ENCODE results near the gene MYLK.

MYLK gene

DNA sequence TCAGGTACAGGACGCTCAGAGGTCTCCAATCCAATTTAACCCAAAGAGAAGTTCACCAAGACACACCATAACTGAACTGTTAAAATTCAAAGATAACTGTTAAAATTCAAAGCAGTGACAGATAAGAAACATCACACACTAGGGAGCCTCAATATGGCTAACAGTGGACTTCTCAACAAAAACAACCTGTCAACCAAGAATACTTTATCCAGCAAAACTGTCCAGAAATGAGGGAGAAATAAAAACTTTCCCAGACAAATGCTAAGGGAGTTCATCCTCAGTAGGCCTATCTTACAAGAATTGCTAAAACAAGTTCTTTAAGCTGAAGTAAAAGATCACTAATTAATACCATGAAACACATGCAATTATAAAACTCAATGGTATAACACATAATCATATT, 36.3 kb upstream of the MYLK start:
- peaks cover 11% of the 10 kb centered on the region for H3K36me3 ChIP-seq

DNA sequence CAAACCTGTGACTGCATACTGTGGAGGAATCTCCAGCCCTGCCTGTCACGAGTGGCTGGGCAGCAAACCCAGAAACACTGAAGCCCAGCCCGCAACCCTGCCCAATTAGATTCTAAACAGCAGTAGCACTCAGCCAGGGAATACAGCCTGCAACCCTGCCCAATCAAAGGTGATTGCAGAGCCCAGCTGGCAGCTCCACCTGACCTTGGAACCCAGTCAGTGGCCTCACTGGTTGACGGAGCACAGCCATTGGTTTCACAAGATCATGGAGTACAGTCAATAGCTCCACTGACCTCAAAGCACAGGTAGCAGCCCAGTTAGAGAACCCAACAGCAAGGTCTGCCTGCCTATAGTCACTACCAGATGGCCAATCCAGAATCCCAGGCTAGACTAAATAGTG, 35.2 kb upstream of the MYLK start:
- H3K4me1 ChIP-seq (ENCODE audit: control insufficient read depth in 1 of 2, insufficient read depth in 1 of 2, low read depth in 1 of 2, low read length in 1 of 2): no peaks in the 10 kb centered on the region
- no peaks in the 10 kb centered on the region for H3K27me3 ChIP-seq
- H3K36me3 ChIP-seq: peaks cover 17% of the 10 kb centered on the region
- H3K27ac ChIP-seq: no peak overlapping the region
- TF ChIP-seq, protein P1, sequence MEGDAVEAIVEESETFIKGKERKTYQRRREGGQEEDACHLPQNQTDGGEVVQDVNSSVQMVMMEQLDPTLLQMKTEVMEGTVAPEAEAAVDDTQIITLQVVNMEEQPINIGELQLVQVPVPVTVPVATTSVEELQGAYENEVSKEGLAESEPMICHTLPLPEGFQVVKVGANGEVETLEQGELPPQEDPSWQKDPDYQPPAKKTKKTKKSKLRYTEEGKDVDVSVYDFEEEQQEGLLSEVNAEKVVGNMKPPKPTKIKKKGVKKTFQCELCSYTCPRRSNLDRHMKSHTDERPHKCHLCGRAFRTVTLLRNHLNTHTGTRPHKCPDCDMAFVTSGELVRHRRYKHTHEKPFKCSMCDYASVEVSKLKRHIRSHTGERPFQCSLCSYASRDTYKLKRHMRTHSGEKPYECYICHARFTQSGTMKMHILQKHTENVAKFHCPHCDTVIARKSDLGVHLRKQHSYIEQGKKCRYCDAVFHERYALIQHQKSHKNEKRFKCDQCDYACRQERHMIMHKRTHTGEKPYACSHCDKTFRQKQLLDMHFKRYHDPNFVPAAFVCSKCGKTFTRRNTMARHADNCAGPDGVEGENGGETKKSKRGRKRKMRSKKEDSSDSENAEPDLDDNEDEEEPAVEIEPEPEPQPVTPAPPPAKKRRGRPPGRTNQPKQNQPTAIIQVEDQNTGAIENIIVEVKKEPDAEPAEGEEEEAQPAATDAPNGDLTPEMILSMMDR (IDR thresholded peaks at IDR 0.05): no peak
- no peak overlapping the region for H3K4me3 ChIP-seq (ENCODE audit: low read depth in 1 of 2, low read length in 1 of 2)
- peaks cover 2% of the 10 kb centered on the region for H3K9me3 ChIP-seq

More for the DNA sequence above, 36.3 kb upstream of the MYLK start:
- no peaks in the 10 kb centered on the region for H3K4me1 ChIP-seq (ENCODE audit: control insufficient read depth in 1 of 2, insufficient read depth in 1 of 2, low read depth in 1 of 2, low read length in 1 of 2)
- no peak overlapping the region for H3K27ac ChIP-seq
- TF ChIP-seq, protein P1 (IDR thresholded peaks at IDR 0.05): no peak
- H3K27me3 ChIP-seq: no peaks in the 10 kb centered on the region
- H3K4me3 ChIP-seq (ENCODE audit: low read depth in 1 of 2, low read length in 1 of 2): no peak overlapping the region
- H3K9me3 ChIP-seq: peaks cover 2% of the 10 kb centered on the region

DNA sequence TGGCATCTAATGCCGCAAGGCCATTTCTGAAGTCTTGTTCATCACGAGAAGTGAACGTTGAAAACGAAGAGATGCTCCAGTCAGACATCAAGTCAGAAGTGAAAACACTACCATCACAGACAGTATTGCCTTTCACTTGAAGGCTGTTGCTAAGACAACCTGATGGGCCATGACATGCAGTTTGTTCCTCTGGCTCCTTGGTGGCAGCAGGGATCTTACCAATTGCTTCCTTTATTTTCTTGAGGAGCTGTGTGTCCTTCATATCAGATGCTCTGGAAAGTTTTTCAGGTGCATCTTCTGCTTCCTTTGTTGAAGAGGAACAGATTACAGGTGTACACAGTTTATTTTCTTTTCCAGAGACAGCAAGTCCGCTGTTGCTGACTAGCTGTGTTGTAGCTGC, 30.7 kb upstream of the MYLK start:
- TF ChIP-seq, protein P1 (IDR thresholded peaks at IDR 0.05): no peak
- H3K27ac ChIP-seq: no peak overlapping the region
- no peaks in the 10 kb centered on the region for H3K27me3 ChIP-seq
- no peaks in the 10 kb centered on the region for H3K4me1 ChIP-seq (ENCODE audit: control insufficient read depth in 1 of 2, insufficient read depth in 1 of 2, low read depth in 1 of 2, low read length in 1 of 2)
- H3K4me3 ChIP-seq (ENCODE audit: low read depth in 1 of 2, low read length in 1 of 2): no peak overlapping the region
- peaks cover 2% of the 10 kb centered on the region for H3K9me3 ChIP-seq
- peaks cover 17% of the 10 kb centered on the region for H3K36me3 ChIP-seq

DNA sequence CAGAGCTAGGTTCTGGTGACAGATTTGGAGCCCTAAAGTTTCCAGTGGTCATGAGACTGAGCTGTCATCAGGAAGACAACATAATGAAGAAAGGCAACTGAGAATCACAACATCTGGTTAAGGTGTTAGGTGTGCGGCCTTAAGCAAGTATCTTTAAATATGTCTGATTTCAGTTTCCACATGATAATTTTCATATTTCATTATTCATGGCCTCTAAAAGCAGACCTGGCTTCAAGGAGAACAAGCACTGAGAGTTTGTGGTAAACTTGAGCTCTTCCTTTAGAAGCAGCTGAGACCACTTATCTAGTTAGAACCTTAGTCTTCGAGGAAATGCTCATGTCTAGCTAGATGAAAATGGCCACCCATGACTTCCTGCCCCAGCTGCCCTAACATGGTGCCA, 25.7 kb upstream of the MYLK start:
- no peaks in the 10 kb centered on the region for H3K9me3 ChIP-seq
- no peaks in the 10 kb centered on the region for H3K4me1 ChIP-seq (ENCODE audit: control insufficient read depth in 1 of 2, insufficient read depth in 1 of 2, low read depth in 1 of 2, low read length in 1 of 2)
- no peak overlapping the region for H3K4me3 ChIP-seq (ENCODE audit: low read depth in 1 of 2, low read length in 1 of 2)
- H3K36me3 ChIP-seq: peaks cover 2% of the 10 kb centered on the region
- H3K27ac ChIP-seq: no peak overlapping the region
- TF ChIP-seq, protein P1 (IDR thresholded peaks at IDR 0.05): no peak
- no peaks in the 10 kb centered on the region for H3K27me3 ChIP-seq

DNA sequence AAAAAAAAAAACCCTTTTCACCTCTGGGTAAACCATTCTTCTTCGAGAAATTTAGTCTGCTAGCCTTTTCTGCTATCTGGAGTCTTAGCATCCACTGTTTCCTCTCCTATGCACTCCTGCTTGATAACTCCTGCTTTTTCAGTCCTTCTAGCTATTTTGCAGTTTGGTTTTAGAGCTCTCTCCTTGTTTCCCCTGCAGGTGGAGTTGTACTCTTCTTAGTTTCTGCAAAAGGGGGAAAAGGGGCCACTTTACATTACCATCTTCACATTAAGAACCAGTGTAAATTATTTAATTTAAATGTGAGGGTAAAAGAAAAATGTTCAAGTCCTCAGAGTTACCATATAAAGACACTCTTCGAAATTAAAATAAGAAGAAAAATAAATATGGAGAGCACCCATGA, 23.6 kb upstream of the MYLK start:
- H3K36me3 ChIP-seq: no peaks in the 10 kb centered on the region
- TF ChIP-seq, protein P1 (IDR thresholded peaks at IDR 0.05): no peak
- H3K4me3 ChIP-seq (ENCODE audit: low read depth in 1 of 2, low read length in 1 of 2): no peak overlapping the region
- H3K9me3 ChIP-seq: no peaks in the 10 kb centered on the region
- no peak overlapping the region for H3K27ac ChIP-seq
- no peaks in the 10 kb centered on the region for H3K27me3 ChIP-seq
- no peaks in the 10 kb centered on the region for H3K4me1 ChIP-seq (ENCODE audit: control insufficient read depth in 1 of 2, insufficient read depth in 1 of 2, low read depth in 1 of 2, low read length in 1 of 2)

DNA sequence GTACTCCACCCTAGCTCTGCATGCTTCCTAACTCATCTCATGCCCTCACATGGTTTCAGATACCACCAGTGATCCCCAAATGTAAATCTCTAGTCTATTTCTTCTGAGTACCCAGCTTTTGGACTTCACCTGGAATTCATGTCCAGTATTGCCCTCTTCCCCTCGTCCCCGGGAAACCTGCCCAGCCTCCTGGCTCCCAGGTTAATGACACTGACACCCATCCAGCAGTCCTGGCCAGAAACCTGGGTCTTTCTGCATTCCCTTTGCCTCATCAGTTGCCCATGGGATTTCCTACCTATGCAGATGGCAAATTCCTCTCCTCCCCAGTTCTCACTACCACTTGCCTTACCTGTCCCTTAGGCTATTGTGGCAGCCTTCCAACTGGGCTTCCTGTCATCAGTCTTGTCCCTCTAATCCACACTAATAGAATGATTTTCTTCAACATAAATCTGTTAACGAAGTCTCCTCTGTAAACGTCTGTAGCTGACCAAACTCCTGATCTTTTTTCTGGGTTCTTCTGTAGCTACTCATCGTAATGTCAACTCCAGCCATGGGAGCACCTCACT, 15.3 kb upstream of the MYLK start:
- H3K9me3 ChIP-seq: no peaks in the 10 kb centered on the region

More for the DNA sequence above, 15.3 kb upstream of the MYLK start:
- H3K4me1 ChIP-seq (ENCODE audit: control insufficient read depth in 1 of 2, insufficient read depth in 1 of 2, low read depth in 1 of 2, low read length in 1 of 2): no peaks in the 10 kb centered on the region
- H3K27me3 ChIP-seq: no peaks in the 10 kb centered on the region
- TF ChIP-seq, protein P1 (IDR thresholded peaks at IDR 0.05): no peak
- no peaks in the 10 kb centered on the region for H3K36me3 ChIP-seq
- H3K27ac ChIP-seq: no peak overlapping the region
- no peak overlapping the region for H3K4me3 ChIP-seq (ENCODE audit: low read depth in 1 of 2, low read length in 1 of 2)
